Measurements from ENCODE around the gene MACF1.

The MACF1 gene

GRCh38 chr1:39380036-39380435 lies 175.5 kb downstream of the MACF1 start:
- Histone ChIP-seq H3K9me2 (replicated peaks; ENCODE audit: insufficient read depth, low read length) (no peaks in the 10 kb centered on the region), H3K9ac (ENCODE audit: low read length) (no peak overlapping the region), H3K4me1 (ENCODE audit: low read length) (no peaks in the 10 kb centered on the region), H3K4me3 (ENCODE audit: low read length) (no peak overlapping the region), H3K4me2 (ENCODE audit: low read depth, low read length) (no peak overlapping the region), H3K9me3 (replicated peaks; ENCODE audit: insufficient read depth, low read length) (no peaks in the 10 kb centered on the region), H3K79me2 (ENCODE audit: low read length) (peaks cover 4% of the 10 kb centered on the region; the same call in 1 of the 2 replicates), H3K27me3 (replicated peaks; ENCODE audit: insufficient read depth, low read length) (no peaks in the 10 kb centered on the region), H3K27ac (ENCODE audit: low read length) (no peak overlapping the region), H3F3A (ENCODE audit: insufficient read depth, low read length) (no peaks in the 10 kb centered on the region), H3K36me3 (replicated peaks; ENCODE audit: insufficient read depth, low read length) (peaks cover 23% of the 10 kb centered on the region), H2AFZ (ENCODE audit: low read length) (no peak overlapping the region), H4K20me1 (ENCODE audit: insufficient read depth, low read length) (no peaks in the 10 kb centered on the region)
- DNase-seq = no peak
- TF ChIP-seq EZH2 (optimal IDR thresholded peaks at IDR 0.05; ENCODE audit: low read depth, low read length) = no peak
- TF ChIP-seq EZH2phosphoT487 (IDR thresholded peaks at IDR 0.05; ENCODE audit: low read length) = no peak
- TF ChIP-seq CTCF (IDR thresholded peaks at IDR 0.05; ENCODE audit: low read length) = no peak

DNA sequence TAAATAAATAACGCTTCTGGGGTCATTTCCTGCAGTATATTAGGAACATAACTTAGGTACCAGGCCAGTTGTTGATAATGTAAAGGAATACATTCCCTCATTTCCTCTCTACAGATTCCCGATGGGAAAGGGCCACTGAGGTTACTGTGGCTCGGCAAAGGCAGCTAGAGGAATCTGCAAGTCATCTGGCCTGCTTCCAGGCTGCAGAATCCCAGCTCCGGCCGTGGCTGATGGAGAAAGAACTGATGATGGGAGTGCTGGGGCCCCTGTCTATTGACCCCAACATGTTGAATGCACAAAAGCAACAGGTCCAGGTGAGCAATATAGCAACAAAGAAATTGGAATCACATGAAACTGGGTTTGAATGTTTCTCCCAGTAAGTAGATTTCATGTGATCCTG lies 177.3 kb downstream of the MACF1 start:
- Histone ChIP-seq H3F3A (ENCODE audit: insufficient read depth, low read length) (no peaks in the 10 kb centered on the region), H3K27me3 (replicated peaks; ENCODE audit: insufficient read depth, low read length) (no peaks in the 10 kb centered on the region), H3K9me2 (replicated peaks; ENCODE audit: insufficient read depth, low read length) (no peaks in the 10 kb centered on the region), H3K4me1 (ENCODE audit: low read length) (no peaks in the 10 kb centered on the region), H3K4me2 (ENCODE audit: low read depth, low read length) (no peak overlapping the region), H3K79me2 (ENCODE audit: low read length) (peaks cover 4% of the 10 kb centered on the region; the same call in 1 of the 2 replicates), H2AFZ (ENCODE audit: low read length) (no peak overlapping the region), H3K9me3 (replicated peaks; ENCODE audit: insufficient read depth, low read length) (no peaks in the 10 kb centered on the region), H4K20me1 (ENCODE audit: insufficient read depth, low read length) (no peaks in the 10 kb centered on the region), H3K36me3 (replicated peaks; ENCODE audit: insufficient read depth, low read length) (peaks cover 23% of the 10 kb centered on the region), H3K27ac (ENCODE audit: low read length) (no peak overlapping the region), H3K4me3 (ENCODE audit: low read length) (no peak overlapping the region), H3K9ac (ENCODE audit: low read length) (no peak overlapping the region)
- no peak for DNase-seq
- TF ChIP-seq EZH2 (optimal IDR thresholded peaks at IDR 0.05; ENCODE audit: low read depth, low read length) (no peak), EZH2phosphoT487 (IDR thresholded peaks at IDR 0.05; ENCODE audit: low read length) (no peak), CTCF (IDR thresholded peaks at IDR 0.05; ENCODE audit: low read length) (no peak)

GRCh38 chr1:39384305-39384704 lies 179.8 kb downstream of the MACF1 start:
- no peaks in the 10 kb centered on the region for H3F3A ChIP-seq (ENCODE audit: insufficient read depth, low read length)
- peaks cover 17% of the 10 kb centered on the region for H3K79me2 ChIP-seq (ENCODE audit: low read length)
- no peaks in the 10 kb centered on the region for H4K20me1 ChIP-seq (ENCODE audit: insufficient read depth, low read length)
- no peak for TF ChIP-seq EZH2phosphoT487 (IDR thresholded peaks at IDR 0.05; ENCODE audit: low read length)
- TF ChIP-seq EZH2 (optimal IDR thresholded peaks at IDR 0.05; ENCODE audit: low read depth, low read length) = no peak
- TF ChIP-seq CTCF (IDR thresholded peaks at IDR 0.05; ENCODE audit: low read length) = no peak
- no peak overlapping the region for H2AFZ ChIP-seq (ENCODE audit: low read length)
- H3K4me2 ChIP-seq (ENCODE audit: low read depth, low read length) = no peak overlapping the region
- peaks cover 17% of the 10 kb centered on the region for H3K36me3 ChIP-seq (replicated peaks; ENCODE audit: insufficient read depth, low read length)
- no peaks in the 10 kb centered on the region for H3K9me3 ChIP-seq (replicated peaks; ENCODE audit: insufficient read depth, low read length)
- no peaks in the 10 kb centered on the region for H3K4me1 ChIP-seq (ENCODE audit: low read length)
- no peaks in the 10 kb centered on the region for H3K9me2 ChIP-seq (replicated peaks; ENCODE audit: insufficient read depth, low read length)
- no peaks in the 10 kb centered on the region for H3K27me3 ChIP-seq (replicated peaks; ENCODE audit: insufficient read depth, low read length)
- no peak for DNase-seq
- no peak overlapping the region for H3K4me3 ChIP-seq (ENCODE audit: low read length)
- H3K27ac ChIP-seq (ENCODE audit: low read length) = no peak overlapping the region
- H3K9ac ChIP-seq (ENCODE audit: low read length) = no peak overlapping the region
